Activated CD8-positive, alpha-beta memory T cell treated with anti-CD3 and anti-CD28 coated beads for 36 hours (primary cell): ENCODE results near the gene LNPEP. TPM values are rescaled to one million over a fixed set of nuclear protein-coding genes. Genes with fewer than 3 reads are reported as not detected.

Experiments
- CTCF ChIA-PET: fragments of 350-600 bp; sonication (Branson Sonifier 250); formaldehyde crosslinking; loops from one replicate; lab custom pipeline; 2021; ENCODE audit warnings: antibody characterized with exemption; lab: Charles Lee
- POLR2A ChIA-PET: fragments of 350-600 bp; sonication (Branson Sonifier 250); formaldehyde crosslinking; loops from one replicate; lab custom pipeline; 2021; ENCODE audit warnings: antibody characterized with exemption; lab: Charles Lee
- total RNA-seq, 2 experiments: library from RNA; stranded (reverse); gene quantifications; one replicate each; pipeline ENCODE4 v1.2.3, GENCODE V29; 2021

Gene LNPEP
- total RNA-seq, 2 experiments from 2014 or later: 37.6 to 38.6 TPM

- ChIA-PET CTCF (no interaction called here), POLR2A (no interaction called here)
Observed at GRCh38 chr5:97019435-97020117, 83.7 kb downstream of the LNPEP start.

- ChIA-PET CTCF (no interaction called here), POLR2A (interaction anchor here (0.7 kb wide), 1 partner anchor 9 kb away, joined by 3 read pairs; no protein-coding TSS in a partner anchor)
Observed at GRCh38 chr5:97021416-97021815, 85.5 kb downstream of the LNPEP start.

DNA sequence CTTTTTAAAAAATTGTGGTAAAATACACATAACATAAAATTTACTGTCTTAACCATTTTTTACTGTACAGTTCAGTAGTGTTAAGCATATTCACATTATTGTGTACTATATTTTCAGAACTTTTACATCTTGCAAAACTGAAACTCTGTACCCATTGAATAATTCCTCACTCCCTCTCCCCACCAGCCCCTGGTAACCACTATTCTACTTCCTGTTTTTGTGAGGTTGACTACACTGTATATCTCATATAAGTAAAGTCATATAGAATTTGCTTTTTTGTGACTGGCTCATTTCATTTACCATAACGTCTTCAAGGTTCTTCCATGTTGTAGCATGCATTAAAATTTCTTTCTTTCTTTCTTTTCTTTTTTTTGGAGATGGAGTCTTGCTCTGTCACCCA, 87.0 kb downstream of the LNPEP start:
- POLR2A ChIA-PET: no interaction called here
- CTCF ChIA-PET: no interaction called here

DNA sequence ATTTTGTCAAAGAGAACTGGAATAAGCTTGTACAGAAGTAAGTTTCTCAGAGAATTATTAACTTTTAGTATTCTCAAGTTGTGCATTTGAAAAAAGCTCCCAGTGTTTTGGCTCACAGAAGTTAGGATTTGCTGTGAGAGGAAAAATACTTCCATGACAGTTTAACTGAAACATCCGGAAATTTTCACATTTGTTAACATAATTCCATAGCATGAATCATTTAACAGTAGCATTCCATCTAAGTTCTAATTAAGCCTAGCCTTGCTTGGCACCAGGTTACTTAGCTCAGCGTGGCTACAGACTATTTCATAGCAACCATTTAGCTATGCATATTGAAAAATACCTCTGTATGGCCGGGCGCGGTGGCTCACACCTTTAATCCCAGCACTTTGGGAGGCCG, 90.8 kb downstream of the LNPEP start:
- POLR2A ChIA-PET: no interaction called here
- CTCF ChIA-PET: interaction anchor here (0.8 to 1.3 kb wide), 2 partner anchors 132 to 413 kb away, joined by 3 read pairs; no protein-coding TSS in a partner anchor

- CTCF ChIA-PET: no interaction called here
Observed at GRCh38 chr5:97037819-97038218, 101.9 kb downstream of the LNPEP start.

DNA sequence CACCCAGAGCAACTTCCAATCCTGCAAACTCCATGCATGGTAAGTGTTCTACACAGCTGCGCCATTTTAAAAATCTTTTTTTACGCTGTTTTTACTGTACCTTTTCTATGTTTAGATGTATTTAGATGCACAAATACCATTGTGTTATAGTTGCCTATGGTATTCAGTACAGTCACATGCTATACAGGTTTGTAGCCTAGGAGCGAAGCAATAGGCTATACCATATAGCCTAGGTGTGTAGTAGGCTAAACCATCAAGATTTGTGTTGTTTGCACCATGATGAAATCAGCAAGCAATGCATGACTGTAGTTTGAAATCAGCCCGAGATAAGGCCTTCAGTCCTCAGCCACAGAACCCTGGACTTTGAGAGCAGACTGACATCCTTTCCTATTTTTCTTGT, 105.4 kb downstream of the LNPEP start:
- CTCF ChIA-PET: no interaction called here
- POLR2A ChIA-PET: no interaction called here

More at GRCh38 chr5:97037819-97038218, 101.9 kb downstream of the LNPEP start:
- POLR2A ChIA-PET: no interaction called here

DNA sequence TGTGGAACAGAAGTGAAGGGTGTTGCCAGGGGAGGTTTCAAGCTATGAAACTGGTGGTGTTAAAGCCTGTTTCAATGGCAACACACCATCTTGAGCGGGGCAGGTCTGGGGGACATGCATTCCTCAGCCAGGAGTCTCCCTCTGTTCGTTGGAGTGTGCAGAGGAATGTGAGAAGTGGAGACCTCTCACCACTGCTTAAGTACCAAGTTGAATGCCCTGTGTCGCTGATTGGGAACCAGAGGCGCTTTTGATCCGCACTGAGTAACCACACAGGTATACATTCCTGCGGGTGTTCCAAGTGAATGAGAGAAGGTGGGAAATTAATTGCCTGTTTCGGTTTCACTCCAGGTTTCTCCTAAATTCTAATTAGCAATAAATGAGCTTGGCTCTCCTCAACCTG, 107.1 kb downstream of the LNPEP start:
- ChIA-PET CTCF (no interaction called here), POLR2A (no interaction called here)

DNA sequence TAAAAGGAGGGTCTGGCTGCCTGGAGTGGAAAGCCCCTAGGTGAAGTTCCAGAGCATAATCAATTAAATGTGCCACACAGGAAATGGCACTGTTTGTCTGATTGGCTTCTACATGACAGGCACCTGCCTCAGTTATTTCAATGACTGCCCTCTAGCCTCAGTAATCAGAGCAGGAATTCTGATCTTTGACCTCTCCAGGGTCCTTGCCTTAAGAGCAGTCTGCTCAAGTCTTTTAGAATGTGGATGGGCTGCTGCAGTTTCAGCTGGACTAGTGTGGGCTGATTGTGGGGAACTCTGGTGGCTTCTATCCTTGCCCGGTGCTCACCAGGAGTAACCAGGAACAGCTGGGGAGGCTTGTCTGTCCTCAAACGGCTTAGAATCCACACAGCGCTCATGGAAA, 107.6 kb downstream of the LNPEP start:
- ChIA-PET CTCF (no interaction called here), POLR2A (no interaction called here)

DNA sequence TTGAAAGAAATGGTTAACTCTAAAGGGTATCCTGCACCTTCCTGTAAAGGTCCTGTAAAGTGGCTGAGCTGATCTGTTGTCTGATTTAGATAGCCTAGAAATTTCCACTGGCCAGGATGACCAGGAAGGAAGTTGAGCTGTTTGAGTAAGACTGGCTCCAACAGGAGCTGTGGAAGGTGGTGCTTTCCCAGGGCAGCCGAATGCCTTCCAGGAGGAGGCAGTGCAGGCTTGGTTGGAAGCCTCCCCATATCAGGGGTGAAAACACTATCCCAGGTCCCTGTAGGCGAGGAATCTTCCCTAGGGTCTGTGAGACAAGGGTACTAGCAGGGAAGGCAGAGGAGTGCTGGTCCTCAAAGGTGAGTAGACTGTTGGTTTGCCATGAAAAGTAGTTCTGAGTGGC, 108.2 kb downstream of the LNPEP start:
- ChIA-PET CTCF (no interaction called here), POLR2A (no interaction called here)

GRCh38 chr5:97046270-97046982, 110.5 kb downstream of the LNPEP start:
- ChIA-PET CTCF (no interaction called here), POLR2A (no interaction called here)

DNA sequence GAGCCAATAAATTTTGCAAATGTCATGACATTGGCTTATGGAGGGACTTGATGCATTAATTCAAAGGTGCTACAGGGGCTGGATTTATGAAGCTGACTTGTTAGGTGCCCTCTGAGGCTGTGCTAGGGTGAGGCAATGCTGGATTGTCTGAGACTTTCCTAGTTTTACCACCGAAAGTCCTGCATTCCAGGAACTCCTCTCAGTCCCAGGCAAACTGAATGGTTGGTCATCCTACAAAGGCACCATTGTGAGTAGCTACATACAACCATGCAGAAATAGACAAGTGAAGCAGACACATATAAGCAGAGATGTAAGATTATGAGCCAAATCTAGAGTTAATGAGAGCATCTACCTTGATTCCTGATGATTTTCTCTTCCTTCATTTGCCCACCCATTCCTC, 111.2 kb downstream of the LNPEP start:
- ChIA-PET POLR2A (no interaction called here), CTCF (interaction anchor here (0.5 kb wide), 1 partner anchor 34 kb away, joined by 3 read pairs; no protein-coding TSS in a partner anchor)

GRCh38 chr5:97049175-97049574, 113.3 kb downstream of the LNPEP start:
- CTCF ChIA-PET: interaction anchor here (0.6 to 0.8 kb wide), 2 partner anchors 17 to 32 kb away, joined by 3 to 4 read pairs; no protein-coding TSS in a partner anchor
- POLR2A ChIA-PET: no interaction called here

- CTCF ChIA-PET: no interaction called here
- POLR2A ChIA-PET: no interaction called here
Observed at GRCh38 chr5:97056263-97056662, 120.4 kb downstream of the LNPEP start.

DNA sequence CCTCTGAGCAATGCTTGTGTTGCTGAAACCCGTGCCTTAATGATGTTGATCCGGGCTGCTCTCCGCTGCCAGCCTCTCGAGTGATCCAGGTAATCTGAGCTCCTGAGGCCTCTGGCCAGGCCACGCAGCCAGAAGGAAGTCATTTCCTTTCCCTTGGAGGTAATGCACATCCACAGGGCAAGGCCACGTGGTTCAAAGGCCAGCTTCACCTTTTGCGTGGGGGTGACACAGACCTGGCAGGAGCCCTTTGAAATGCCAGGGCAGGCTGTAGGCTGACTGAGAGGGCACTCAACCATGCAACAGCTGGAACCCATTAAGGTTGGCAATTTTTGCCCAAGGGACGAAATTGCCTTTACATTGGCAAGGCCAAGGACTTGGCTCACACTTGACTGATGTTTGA, 126.2 kb downstream of the LNPEP start:
- ChIA-PET POLR2A (no interaction called here), CTCF (no interaction called here)

DNA sequence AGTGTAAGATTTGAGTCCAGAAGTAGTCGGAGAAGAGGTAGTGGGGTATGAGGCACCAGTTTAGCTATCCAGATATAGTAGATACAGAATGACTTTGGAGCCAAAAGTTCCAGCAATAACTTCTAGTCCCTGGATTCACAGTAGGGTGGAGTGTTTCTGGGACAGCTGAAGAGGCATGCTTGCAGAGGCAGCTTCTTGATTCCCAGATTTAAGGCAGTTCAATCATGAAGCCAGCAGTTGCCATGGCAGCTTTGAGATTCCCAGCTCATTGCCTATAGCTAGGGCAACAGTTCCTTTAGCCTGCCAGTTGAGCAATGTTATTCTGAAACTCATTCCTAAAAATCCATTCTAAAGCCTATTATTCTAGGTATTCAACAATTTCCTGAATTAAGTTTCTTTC, 127.4 kb downstream of the LNPEP start:
- CTCF ChIA-PET: interaction anchor here (0.5 to 0.6 kb wide), 2 partner anchors 11 to 69 kb away, joined by 3 to 6 read pairs; no protein-coding TSS in a partner anchor
- POLR2A ChIA-PET: no interaction called here

- CTCF ChIA-PET: no interaction called here
- POLR2A ChIA-PET: no interaction called here
Observed at GRCh38 chr5:97065475-97065874, 129.6 kb downstream of the LNPEP start.

DNA sequence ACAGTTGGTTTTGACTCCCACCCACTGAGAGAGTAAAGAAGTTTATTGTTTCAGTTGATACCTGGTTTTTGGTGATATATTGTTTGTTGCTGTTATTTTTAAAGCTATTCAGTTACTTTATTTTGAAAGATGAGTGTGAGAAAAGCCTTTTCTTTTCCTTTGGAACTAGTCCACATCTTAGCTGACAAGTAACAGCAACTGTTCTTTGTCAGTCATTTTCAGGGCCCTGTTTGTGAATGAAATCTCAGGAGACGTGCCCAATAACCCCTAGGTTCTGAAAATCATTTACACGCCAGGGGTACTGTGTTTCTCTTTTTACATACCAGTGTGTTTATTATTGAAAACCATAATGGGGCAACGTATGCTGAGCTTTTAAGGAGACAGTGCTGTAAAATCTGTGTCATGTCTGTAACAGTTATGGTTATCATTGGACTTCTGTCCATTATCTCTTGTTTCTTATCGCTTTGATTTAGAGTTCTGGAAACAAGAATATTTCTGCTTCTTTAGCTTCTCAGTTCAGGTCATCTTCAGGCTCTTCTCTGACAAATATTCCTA, 131.5 kb downstream of the LNPEP start:
- CTCF ChIA-PET: interaction anchor here (0.6 to 0.7 kb wide), 2 partner anchors 70 to 97 kb away, joined by 3 to 6 read pairs; no protein-coding TSS in a partner anchor
- POLR2A ChIA-PET: no interaction called here

DNA sequence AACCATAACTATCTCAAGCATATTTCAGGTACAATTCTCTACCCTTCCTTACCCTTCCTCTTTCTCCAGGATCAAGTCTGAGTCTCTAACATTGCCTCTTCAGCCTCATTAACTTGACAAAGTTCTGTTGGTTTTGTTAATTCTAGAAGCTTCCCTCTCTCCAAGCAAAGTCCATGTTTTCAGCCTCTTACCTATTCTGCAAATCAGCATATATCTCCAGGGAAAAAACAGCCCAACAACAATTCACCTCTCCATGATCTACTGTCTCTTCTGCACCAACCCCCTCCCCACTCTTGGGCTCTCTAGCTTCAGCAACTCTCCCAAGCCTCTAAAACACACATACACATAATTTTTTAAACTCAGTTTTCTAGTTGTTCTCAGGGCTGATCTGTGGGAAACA, 134.4 kb downstream of the LNPEP start:
- ChIA-PET CTCF (no interaction called here), POLR2A (no interaction called here)

DNA sequence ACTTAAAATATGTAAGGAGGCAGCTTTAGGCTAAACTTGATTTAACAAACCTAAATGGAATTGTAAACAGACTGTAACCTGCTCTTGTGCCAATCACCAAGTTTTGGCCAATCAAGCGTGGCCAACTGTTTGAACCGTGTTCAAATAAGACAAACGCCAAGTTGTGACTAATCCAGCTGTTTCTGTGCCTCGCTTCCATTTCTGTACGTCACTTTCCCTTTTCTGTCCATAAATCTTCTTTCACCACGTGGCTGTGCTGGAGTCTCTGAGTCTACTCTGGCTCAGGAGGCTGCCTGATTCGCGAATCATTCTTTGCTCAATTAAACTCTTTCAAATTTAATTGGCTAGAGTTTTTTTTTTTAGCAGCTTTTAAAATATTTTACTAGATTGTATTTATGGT, 135.2 kb downstream of the LNPEP start:
- ChIA-PET CTCF (no interaction called here), POLR2A (no interaction called here)

DNA sequence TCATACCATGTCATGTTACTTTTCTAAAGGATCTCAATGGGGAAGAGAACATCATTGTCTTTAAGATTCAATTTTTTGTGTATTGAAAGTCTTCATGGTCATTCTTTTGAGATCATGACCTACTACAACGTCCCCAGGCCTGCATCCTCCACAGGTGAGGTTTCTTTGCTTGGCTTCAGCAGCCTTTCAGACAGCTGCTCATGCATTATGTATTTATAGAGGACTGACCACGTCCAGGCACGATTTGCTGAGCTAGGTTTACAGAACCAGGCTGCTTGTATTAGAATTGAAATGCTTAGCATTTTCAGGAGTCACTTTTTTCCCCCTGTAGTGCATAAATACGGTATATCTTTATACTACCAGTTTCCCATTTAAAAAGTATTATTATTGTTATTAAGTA, 136.1 kb downstream of the LNPEP start:
- ChIA-PET POLR2A (no interaction called here), CTCF (no interaction called here)
